ENCODE measurements around the gene XPO5. TPM values are rescaled to one million over a fixed set of nuclear protein-coding genes. Genes with fewer than 3 reads are reported as not detected.

The XPO5 gene
- total and polyA plus RNA-seq, 2 of the 4 experiments (the other 2 are of a cell fraction), result 29.0 to 30.1 TPM

DNA sequence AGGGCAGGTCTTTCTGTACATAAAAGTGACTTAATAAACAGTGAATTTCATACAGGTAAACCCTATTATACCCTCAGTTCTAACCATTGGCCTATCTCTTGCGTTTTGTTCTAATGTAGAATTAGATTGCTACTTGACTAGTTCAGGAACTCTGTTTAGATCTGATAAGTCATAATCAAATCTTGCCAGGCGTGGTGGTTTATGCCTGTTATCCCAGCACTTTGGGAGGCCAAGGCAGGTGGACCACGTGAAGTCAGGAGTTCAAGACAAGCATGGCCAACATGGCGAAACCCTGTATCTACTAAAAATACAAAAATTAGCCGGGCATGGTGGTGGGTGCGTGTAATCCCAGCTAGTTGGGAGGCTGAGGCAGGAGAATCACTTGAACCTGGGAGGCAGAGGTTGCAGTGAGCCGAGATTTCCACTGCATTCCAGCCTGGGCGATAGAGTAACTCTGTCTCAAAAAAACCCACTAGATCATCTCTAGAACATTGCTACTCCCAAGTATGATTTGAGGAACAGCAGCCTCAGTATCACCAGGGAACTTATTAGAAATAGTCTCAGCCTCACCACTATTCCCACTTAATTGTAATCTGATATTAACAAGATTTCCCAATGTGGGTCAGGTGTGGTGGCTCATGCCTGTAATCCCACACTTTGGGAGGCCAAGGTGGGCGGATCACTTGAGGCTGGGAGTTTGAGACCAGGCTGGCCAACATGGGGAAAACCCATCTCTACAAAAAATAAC, 41.1 kb upstream of the XPO5 start:
- dilution Hi-C loops (cut with HindIII; ENCODE audit: low sequenced_read_pairs, unreplicated experiment), result no loop called here
- no peaks in the 10 kb centered on the region for H3K27me3 ChIP-seq (ENCODE audit: control insufficient read depth, insufficient read depth, low read length)
- H3K36me3 ChIP-seq (ENCODE audit: control insufficient read depth, insufficient read depth, low read length), result peaks cover 36% of the 10 kb centered on the region
- no peak overlapping the region for H3K4me3 ChIP-seq (ENCODE audit: insufficient read depth, low read depth, low read length)
- H2BK20ac ChIP-seq (ENCODE audit: low read depth, low read length), result no peak overlapping the region
- peaks cover 5% of the 10 kb centered on the region for H3K9me1 ChIP-seq (ENCODE audit: insufficient read depth, low read length)
- POLR2A ChIA-PET (ENCODE audit: unreplicated experiment), result no interaction called here
- no peak overlapping the region for H2BK5ac ChIP-seq (ENCODE audit: low read depth, low read length, poor library complexity, severe bottlenecking)
- H3K27ac ChIP-seq (ENCODE audit: insufficient read depth, low read length), result no peak overlapping the region
- in situ Hi-C loops (cut with MboI; ENCODE audit: low sequenced_read_pairs), result no loop called here
- H2AFZ ChIP-seq (replicated peaks; ENCODE audit: low read length, poor library complexity), result no peak overlapping the region
- no peak overlapping the region for H2BK15ac ChIP-seq (ENCODE audit: low read depth, low read length)
- no peak overlapping the region for H2AK9ac ChIP-seq (replicated peaks; ENCODE audit: low read depth, low read length, poor library complexity)
- H3K4me1 ChIP-seq (ENCODE audit: control insufficient read depth, insufficient read depth, low read length), result no peaks in the 10 kb centered on the region
- 80% methylated on average over 2 of the region's 9 CpGs; no CpG with 5 or more reads in 1 of the 2 experiments for WGBS, 2 experiments (ENCODE audit: extremely low coverage in 2 of 2, insufficient read length in 1 of 2)
- H2BK120ac ChIP-seq (ENCODE audit: low read depth, low read length), result no peak overlapping the region
- H3K14ac ChIP-seq (replicated peaks; ENCODE audit: low read depth, low read length), result no peak overlapping the region
- intact Hi-C loops (cut with micrococcal nuclease), result no loop called here
- TF ChIP-seq CHD1 (IDR thresholded peaks at IDR 0.05; ENCODE audit: low read depth, low read length) (no peak), CTCF (conservative IDR thresholded peaks at IDR 0.05; ENCODE audit: low read depth, low read length) (no peak)
- CTCF ChIA-PET, result interaction anchor here (0.6 to 0.7 kb wide), 2 partner anchors 8 to 1800 kb away, joined by 3 to 6 read pairs; no protein-coding TSS in a partner anchor
- no peak overlapping the region for H3K56ac ChIP-seq (ENCODE audit: extremely low read depth, insufficient read depth, low read length)
- no peak overlapping the region for H4K8ac ChIP-seq (ENCODE audit: low read depth in 2 of 2, low read length in 2 of 2)
- no peak overlapping the region for H3K18ac ChIP-seq (ENCODE audit: low read depth, low read length)
- peaks cover 10 to 35% of the 10 kb centered on the region in 2 experiments for H3K79me1 ChIP-seq (ENCODE audit: low read depth in 1 of 2, low read length in 2 of 2)
- H3K9ac ChIP-seq (ENCODE audit: low read depth, low read length), result no peak overlapping the region
- H2AK5ac ChIP-seq (ENCODE audit: low read depth, low read length), result no peak overlapping the region
- H3K23ac ChIP-seq (ENCODE audit: low read depth, low read length), result no peak overlapping the region
- H4K20me1 ChIP-seq (ENCODE audit: insufficient read depth, low read length), result no peaks in the 10 kb centered on the region; the same call in 1 of the 2 replicates
- no peak overlapping the region for H3K4me2 ChIP-seq (ENCODE audit: low read depth, low read length)
- H3K9me3 ChIP-seq (ENCODE audit: control insufficient read depth, insufficient read depth, low read length), result no peaks in the 10 kb centered on the region
- BruUV-seq (replicated peaks), result no TSS peak
- no peak overlapping the region for H3K4ac ChIP-seq (ENCODE audit: low read depth, low read length)
- ATAC-seq (ENCODE audit: low read depth), result no peak
- DNase-seq, result no peak
- H4K5ac ChIP-seq (ENCODE audit: low read depth, low read length), result no peak overlapping the region
- H4K91ac ChIP-seq (ENCODE audit: insufficient read depth, low read depth, low read length), result no peak overlapping the region
